A549 (cell line): ENCODE measurements around the gene GNB1L.

ENCODE experiments used
- CHD2 ChIP-seq: fragments of 150-350 bp; IDR thresholded peaks from 2 replicates; pipeline ENCODE4 v1.6.1; 2014; ENCODE audit warnings: low read length; ENCODE audit not compliant: partially characterized antibody
- ELK1 ChIP-seq: fragments of 150-350 bp; IDR thresholded peaks from 2 replicates; pipeline ENCODE4 v1.6.1; 2014; ENCODE audit warnings: low read depth, mild to moderate bottlenecking, low read length
- FOSL2 ChIP-seq, 2 experiments: fragments of 450-650 bp in 1 of 2; fragments of >200 bp in 1 of 2; sonication (Bioruptor Twin) in 1 of 2; formaldehyde crosslinking; IDR thresholded peaks; 2 replicates each; pipeline versions ENCODE4 v1.5.0 to v1.6.1; 2016 to 2020; ENCODE audit warnings: mild to moderate bottlenecking in 1 of 2, moderate library complexity in 1 of 2
- ZFP36 ChIP-seq: fragments of 450-650 bp; IDR thresholded peaks from 2 replicates; pipeline ENCODE4 v1.6.1; 2014; ENCODE audit warnings: borderline replicate concordance; ENCODE audit not compliant: partially characterized antibody
- TF ChIP-seq, protein P1 (sequence below): fragments of 200-600 bp; sonication (generic); IDR thresholded peaks from 2 replicates; pipeline ENCODE4 v1.6.1; 2016; ENCODE audit warnings: antibody characterized with exemption, mild to moderate bottlenecking, moderate library complexity

- TF ChIP-seq CHD2 (no peak), ZFP36 (no peak), ELK1 (no peak), FOSL2 (IDR thresholded peaks at IDR 0.05) (no peak), FOSL2 (CRISPR knock-in tag; IDR thresholded peaks at IDR 0.05) (no peak)
- TF ChIP-seq, protein P1, sequence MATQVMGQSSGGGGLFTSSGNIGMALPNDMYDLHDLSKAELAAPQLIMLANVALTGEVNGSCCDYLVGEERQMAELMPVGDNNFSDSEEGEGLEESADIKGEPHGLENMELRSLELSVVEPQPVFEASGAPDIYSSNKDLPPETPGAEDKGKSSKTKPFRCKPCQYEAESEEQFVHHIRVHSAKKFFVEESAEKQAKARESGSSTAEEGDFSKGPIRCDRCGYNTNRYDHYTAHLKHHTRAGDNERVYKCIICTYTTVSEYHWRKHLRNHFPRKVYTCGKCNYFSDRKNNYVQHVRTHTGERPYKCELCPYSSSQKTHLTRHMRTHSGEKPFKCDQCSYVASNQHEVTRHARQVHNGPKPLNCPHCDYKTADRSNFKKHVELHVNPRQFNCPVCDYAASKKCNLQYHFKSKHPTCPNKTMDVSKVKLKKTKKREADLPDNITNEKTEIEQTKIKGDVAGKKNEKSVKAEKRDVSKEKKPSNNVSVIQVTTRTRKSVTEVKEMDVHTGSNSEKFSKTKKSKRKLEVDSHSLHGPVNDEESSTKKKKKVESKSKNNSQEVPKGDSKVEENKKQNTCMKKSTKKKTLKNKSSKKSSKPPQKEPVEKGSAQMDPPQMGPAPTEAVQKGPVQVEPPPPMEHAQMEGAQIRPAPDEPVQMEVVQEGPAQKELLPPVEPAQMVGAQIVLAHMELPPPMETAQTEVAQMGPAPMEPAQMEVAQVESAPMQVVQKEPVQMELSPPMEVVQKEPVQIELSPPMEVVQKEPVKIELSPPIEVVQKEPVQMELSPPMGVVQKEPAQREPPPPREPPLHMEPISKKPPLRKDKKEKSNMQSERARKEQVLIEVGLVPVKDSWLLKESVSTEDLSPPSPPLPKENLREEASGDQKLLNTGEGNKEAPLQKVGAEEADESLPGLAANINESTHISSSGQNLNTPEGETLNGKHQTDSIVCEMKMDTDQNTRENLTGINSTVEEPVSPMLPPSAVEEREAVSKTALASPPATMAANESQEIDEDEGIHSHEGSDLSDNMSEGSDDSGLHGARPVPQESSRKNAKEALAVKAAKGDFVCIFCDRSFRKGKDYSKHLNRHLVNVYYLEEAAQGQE, result no peak
Measured at GRCh38 chr22:19823902-19824211, 30.8 kb downstream of the GNB1L start.
